NCI-H146 treated with DMSO at 0.1 percent for 48 hours (cell line): ENCODE results near the gene CIZ1.

Source experiments
- DNase-seq: peaks from one replicate; lab custom pipeline; 2025; ENCODE audit not compliant: unreplicated experiment; lab: John Stamatoyannopoulos, UW

CIZ1 gene

GRCh38 chr9:128127990-128128835 is 63.2 kb downstream of the CIZ1 start:
- peak; percentile 43 for DNase-seq

DNA sequence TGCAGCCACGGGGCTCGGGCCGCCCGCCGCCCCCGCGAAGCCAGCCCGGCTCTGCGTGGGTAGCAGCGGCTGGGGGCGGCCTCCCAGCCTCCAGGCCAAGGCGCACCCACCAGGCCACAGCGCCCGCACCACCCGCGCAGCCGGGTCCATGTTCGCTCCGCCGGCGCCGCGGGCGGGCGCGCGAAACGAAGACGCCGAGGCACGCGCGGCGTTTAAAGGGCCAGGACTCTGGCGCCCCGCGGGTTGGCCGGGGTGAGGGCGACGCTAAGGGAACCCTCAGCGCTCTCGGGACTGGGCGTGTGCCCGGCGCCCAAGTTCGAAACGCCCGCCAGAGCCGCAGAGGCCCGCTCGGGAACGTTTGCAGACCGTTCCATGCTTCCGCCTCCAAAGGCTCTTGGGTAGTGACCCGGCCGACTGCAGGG is 63.8 kb downstream of the CIZ1 start, which contains the start of gene PTGES2:
Gene PTGES2, minus strand, starts transcription at position 162 of the 422 bp plus-strand sequence. Its CDS starts 12 bp downstream, at position 150.
- DNase-seq = peak; percentile 33

- DNase-seq = no peak
Observed at GRCh38 chr9:128125580-128126354, 65.6 kb downstream of the CIZ1 start.

DNA sequence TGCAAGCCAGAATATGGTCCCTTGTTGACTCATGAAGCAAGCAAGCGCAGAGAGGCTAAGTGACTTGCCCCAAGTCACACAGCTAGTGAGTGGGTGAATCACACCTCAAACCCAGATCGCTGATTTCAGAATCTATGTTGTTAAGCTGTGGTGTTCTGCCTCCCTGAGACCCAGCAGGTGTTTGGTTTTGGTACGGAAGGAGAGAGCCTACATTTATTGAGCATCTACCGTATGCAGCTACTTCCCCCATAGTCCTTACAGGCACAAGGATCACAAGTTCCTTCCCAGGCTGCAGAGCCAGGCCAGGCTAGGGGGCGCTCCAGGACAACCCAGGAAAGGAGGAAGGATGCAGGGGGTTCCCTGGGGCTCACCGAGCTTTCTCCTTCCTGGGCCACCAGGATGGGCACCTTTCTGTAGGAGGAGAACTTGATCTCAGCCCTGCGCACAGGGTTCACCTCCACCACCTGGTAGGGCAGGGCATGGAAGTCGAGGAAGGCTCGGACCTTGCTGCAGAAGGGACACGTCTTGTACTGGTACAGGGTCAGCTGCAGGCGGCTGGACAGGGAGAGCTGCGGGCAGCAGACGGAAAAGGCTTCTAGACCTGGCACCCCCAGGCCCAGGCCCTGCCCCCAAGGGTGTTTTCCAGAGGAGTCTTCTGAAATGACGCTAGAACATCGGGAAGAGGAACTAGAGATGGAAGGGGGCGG is 66.3 kb downstream of the CIZ1 start:
- no peak for DNase-seq

DNA sequence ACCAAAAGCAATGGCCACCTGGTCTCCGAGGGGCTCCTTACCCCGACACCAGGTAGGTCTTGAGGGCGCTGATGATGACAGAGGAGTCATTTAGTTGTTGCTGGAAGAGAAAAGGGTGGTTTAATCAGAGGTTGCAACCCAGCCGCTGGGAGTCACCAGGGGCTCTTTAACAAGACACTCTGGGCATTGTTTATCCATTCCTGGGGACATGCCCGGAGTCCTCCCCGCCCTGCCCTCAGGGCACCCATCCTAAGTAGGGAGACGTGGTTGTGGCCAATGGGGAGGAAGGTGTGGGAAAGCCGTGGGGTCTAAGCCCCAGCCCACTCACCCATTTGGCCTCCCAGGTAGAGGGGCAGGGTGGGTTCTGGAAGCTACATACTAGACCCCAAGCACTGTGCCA is 66.9 kb downstream of the CIZ1 start:
- no peak for DNase-seq

DNA sequence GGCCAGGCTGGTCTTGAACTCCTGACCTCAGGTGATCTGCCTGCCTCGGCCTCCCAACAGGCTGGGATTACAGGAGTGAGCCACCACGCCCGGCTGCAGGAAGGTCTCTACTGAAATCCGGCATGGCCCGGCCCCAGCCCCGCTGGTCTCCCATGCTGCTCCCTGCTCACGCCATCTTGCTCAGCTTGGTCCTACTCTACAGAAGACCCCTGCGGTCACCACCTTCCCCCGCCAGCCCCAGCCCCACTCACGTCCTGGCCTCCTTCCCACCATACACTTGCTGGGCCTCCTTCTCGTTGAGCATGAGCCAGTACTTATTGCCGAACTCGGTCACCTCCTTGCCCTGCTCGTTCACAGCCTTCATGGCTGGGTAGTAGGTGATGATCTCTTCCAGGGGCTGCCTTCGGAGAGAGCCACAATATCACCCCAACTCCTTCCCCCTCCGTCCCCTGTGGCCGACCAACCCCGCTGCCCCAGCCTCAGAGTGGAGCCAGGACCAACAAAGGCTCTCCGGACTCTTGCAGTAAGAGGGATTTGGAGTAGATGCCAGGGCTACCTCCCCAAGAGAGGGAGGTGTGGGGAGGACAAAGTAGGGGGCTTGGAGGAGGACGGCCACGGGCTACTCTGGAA is 67.8 kb downstream of the CIZ1 start:
- DNase-seq = no peak

DNA sequence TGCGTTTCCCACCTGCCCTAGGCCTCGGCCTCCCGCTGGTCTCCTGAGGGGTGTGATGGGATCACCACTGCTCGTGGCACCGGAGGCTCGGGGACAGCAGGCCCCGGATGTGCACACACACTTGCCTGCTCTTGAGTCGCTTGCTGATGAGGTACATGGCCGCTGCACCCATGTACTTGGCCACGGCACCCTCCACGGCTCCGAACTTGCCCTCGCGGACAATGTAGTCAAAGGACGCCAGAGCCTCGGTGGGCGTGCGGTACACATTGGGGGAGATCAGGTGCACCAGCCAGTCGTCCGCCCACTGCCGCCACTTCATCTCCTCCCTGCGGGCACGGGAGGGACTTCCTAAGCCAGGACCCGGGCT is 68.6 kb downstream of the CIZ1 start:
- no peak for DNase-seq

- DNase-seq = no peak
Observed at GRCh38 chr9:128121924-128122808, 69.2 kb downstream of the CIZ1 start.

- no peak for DNase-seq
Observed at GRCh38 chr9:128121466-128121810, 69.9 kb downstream of the CIZ1 start.

- DNase-seq = no peak
Observed at GRCh38 chr9:128120741-128121465, 70.5 kb downstream of the CIZ1 start.

GRCh38 chr9:128120061-128120740 is 71.2 kb downstream of the CIZ1 start:
- DNase-seq = no peak

DNA sequence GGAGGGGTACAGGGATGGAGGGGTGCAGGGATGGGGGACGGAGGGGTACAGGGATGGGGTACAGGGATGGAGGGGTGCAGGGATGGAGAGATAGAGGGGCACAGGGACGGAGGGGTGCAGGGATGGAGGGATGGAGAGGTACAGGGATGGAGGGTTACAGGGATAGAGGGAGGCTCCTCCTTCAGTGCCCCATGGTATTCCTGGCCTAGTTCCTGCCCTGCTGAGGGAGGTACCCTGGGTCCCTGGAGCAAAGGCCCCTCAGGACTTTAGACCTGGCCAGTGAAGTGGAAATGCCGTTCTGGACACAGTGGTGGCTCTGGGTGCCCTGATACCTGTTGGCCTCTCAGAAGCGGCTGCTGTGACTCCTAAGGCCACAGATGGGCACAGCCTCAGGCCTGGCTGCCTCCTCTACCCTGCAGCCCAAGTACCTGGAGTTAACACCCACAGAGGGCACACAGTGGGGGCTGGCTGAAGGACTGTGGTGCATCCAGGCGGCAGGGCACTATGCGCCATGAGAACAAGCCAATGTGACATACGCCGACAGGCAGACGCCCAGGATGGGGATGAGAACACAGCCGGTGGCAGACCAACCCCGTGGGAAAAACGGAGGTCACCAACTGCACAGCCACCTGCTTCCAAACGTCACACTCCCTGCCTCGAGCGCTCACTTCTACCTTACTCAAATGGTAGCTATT is 72.3 kb downstream of the CIZ1 start:
- DNase-seq = no peak

DNA sequence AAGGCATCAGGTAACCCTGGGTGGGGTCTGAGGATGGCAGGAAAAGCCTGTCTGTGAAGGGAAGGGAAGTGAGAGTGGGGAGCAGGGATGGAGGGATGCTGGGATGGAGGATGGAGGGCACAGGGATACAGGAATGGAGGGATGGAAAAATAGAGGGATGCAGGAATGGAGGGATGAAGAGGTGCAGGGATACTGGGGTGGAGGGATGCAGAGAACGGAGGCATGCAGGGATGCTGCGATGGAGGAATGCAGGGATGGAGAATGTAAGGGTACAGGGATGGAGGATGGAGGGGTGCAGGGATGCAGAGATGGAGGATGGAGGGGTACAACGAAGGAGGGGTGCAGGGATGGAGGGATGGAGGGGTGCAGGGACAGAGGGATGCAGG is 72.9 kb downstream of the CIZ1 start:
- no peak for DNase-seq

DNA sequence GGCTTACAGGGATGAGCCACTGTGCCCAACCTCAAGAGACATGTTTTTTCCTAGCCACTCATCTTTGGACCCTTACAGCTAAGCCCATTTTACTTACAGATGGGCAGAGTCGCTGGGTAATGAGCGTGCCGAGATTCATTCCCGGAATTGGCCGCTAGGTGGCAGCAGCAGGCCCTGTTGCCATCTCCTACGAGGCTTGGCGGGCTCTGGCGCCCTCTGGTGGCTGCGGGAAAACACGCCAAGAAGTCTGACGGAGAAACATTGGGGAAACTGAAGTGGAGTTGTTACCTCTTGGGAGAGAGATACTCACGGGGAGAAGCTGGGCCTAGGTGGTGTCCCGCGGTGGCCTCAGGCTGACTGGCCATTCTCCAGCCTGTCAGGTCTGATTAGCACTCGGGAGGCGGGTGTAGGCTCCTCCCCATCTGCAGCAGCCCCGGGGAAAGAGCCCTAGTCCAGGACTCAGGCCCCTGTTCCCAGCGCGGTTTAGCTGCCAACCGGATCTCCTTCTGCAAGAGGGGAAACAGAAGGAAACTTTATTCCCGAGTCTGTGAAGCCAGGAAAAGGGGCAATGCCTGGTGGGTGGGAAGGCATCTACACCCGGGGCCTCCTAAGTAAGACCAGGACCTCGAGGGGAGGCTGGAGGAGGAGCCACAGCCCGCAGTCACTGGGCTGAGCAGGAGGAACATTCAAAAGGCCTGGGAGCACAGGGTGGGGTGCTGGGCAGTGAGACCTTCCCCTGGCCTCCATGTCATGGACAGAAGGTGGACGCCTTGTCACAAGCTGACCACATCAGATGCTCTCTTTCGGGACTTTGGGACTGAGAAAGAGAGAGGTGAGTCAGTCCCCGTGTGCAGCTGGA is 73.5 kb downstream of the CIZ1 start:
- DNase-seq = peak; percentile 54

GRCh38 chr9:128116104-128117083 is 75.0 kb downstream of the CIZ1 start:
- DNase-seq = no peak
